Right renal cortex interstitium (tissue), 3 donors: Measurements from ENCODE around the gene MATR3. TPM values are rescaled to one million over a fixed set of nuclear protein-coding genes. Genes with fewer than 3 reads are reported as not detected.
A peak's percentile ranks its signal among the peaks of the same experiment; 100 is the strongest.
"Not testable (repeated sequence)": the region's sequence is repeated elsewhere in the genome, so short reads cannot be mapped to it uniquely, and the experiment has no call there.

Experiments
- DNase-seq, 3 donors: peaks; one replicate each; pipeline ENCODE4 v3.0.0-alpha.2; 2013; ENCODE audit warnings: low read depth in 3 of 3, low spot score in 2 of 3
- polyA plus RNA-seq, 3 donors: library from polyadenylated mRNA; unstranded; fragments of 120-200 nt; gene quantifications; one replicate each; pipeline ENCODE4 v1.2.1, GENCODE V29; 2013; ENCODE audit not compliant: insufficient read length in 3 of 3

Gene MATR3
- polyA plus RNA-seq, 3 donors, result 702 to 822 (median 791) TPM

DNA sequence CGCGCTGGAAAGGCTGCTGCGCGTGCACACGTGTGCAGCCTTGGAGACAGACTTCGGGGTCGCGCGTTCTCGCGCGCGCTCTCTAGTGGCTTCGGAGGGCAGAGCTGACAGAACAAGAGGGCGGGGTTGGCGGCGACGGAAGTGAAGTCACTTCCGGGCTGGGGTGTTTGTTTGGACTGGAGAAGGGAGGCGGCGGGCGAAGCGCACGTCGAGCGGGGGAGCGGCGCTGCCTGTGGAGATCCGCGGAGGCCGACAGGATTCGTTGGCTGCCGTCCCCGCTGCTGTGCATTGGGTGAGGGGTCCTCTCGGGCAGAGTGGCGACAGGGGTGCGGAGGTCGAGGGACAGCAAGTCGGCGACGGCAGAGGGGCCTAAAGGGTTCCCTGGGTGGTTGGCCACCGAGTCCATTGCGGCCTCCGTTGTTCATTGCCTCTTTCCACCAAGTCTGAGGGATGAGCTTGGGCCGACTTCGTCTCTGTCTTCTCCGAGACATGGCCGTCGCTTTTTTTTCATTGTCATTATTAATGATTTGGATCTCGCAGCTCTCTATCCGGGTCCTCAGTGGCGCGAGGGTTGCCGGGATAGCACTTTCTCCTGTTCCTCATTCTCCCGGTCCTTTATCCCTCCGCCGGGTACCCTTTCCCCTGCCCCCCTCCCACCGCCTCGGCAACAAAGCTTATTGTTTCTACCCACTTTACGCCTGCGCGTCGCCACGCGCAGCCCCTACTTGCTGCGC is 48.3 kb downstream of the MATR3 start, which contains the start of gene PAIP2:
Gene PAIP2 (plus strand): TSS at position 166 of the 734 bp plus-strand sequence. CDS start 21,931 bp downstream, outside the sequence.
- peak; percentile 95 to 99 (median 98) for DNase-seq

DNA sequence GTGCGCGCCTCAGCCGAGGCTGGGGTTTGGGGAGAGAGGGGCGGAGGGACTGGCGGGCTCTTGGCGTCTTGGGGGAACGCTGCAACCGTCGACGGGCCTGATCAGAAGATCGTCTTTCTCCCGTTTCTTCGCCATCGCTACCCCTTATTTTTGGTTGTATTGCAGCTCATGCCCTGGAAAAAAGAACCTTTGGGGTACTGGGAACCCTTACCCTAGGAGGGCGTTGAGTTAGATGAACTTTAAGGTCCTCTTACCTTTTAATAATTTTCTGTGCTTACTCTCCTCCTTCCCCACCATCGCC is 48.8 kb downstream of the MATR3 start:
- DNase-seq, result no peak

DNA sequence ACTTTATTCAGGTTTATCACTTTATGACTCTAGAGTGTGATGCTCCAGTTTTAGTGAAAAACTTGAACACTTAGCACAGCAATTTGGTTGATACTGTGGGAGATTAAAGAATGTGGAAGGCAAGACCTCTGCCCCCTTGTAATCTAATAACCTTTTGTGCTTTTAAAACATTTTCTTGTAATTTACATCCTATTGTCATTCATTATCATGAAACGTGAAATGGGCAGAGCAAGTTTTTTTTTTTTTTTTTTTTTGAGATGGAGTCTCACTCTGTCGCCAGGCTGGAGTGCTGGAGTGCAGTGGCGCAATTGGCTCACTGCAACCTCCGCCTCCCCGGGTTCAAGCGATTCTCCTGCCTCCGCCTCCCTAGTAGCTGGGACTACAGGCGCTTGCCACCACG is 49.9 kb downstream of the MATR3 start:
- DNase-seq, result no peak

DNA sequence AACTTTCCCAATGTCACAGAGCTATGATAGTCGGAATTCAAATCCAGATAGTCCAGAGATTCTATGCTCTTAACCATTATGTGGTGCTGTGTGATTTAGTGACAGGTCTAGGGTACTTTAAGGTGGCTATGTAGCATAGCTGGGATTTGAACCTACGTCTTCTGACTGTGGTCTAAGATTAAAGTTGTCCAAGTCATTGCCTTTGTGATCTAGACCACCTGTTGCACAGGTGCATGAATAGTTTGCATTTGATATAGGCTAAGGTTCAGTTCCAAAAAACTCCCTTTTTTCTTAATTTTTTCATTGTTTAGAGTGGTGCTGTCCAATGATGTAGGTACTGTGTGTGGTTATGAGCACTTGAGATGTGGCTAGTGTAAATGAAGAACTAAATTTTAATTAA is 50.6 kb downstream of the MATR3 start:
- no peak for DNase-seq

DNA sequence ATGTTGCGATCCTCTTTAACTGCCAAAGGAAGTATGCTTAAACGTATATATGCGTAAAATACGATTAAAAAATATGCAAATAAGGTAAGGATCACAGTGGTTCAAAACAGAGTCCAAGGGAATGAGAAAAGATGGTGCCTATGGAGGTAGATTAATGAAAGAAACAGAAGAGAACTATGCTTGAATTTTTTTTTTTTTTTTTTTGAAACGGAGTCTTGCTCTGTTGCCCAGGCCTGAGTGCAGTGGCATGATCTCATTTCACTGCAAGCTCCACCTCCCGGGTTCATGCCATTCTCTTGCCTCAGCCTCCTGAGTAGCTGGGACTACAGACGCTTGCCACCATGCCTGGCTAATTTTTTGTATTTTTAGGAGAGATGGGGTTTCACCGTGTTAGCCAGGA is 51.9 kb downstream of the MATR3 start:
- not testable (repeated sequence) for DNase-seq

DNA sequence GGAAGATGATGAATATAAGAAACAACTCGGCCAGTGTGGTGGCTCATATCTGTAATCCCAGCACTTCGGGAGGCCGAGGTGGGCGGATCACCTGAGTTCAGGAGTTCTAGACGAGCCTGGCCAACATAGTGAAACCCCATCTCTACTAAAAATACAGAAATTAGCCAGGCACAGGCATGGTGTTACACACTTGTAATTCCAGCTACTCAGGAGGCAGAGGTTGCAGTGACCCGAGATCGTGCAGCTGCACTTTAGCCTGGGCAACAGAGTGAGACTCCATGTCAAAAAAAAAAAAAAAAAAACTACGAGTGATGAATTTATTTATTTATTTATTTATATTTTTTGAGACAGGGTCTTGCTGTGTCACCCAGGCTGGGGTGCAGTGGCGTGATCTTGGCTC is 54.3 kb downstream of the MATR3 start:
- not testable (repeated sequence) for DNase-seq

DNA sequence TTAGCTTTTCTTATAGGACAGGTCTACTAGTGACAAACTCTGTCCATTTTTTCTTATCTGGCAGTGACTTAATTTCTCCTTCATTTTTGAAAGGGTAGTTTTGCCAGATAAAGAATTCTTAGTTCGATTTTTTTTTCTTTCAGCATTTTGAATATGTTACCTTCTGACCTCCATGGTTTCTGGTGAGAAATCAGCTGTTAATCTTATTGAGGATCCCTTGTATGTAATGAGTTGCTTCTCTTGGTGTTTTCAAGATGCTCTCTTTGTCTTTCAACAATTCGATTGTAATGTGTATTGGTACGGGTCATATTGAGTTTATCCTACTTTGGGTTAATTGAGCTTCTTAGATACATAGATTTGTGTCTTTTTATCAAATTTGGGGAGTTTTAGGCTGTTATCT is 60.6 kb downstream of the MATR3 start:
- no peak for DNase-seq

DNA sequence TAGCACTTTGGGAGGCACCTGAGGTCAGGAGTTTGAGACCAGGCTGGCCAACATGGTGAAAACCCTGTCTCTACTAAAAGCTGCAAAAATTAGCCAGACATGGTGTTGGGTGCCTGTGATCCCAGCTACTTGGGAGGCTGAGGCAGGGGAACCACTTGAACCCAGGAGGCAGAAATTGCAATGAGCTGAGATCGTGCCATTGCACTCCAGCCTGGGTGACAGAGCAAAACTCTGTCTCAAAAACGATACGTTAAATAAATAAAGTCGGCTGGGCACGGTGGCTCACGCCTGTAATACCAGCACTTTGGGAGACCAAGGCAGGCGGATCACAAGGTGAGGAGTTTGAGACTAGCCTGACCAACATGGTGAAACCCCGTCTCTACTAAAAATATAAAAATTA is 62.4 kb downstream of the MATR3 start:
- not testable (repeated sequence) for DNase-seq

DNA sequence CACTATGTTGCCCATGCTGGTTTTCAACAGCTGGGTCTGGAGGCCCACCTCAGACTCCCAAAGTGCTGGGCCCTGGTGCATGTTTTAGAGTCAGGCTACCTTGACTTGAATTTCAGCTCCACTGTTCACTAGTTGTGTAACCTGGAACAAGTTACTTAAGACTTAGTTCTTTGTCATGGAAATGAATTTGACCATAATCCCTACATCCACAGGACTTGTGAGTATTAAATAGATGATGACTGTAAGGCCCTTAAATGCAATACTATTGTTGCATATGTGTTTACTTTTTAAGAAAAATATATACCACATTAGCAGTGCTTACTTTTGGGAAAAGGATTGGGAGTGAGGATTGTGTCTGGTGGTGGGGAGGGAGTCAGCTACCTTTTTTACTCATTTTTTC is 64.5 kb downstream of the MATR3 start:
- no peak for DNase-seq

DNA sequence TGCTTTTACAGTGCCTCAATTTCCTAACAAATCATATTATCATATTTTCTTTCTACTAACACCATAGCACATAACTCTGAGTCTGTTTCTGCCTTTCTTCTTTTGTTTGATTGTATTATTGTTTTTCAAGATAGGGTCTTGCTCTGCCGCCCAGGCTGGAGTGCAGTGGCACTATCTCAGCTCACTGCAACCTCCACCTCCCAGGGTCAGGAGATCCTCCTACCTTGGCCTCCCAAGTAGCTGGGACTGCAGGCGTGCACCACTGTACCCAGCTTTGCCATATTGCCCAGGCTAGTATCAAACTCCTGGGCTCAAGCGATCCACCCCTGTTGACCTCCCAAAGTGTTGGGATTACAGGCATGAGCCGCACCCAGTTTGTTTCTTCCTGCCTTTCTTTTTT is 66.8 kb downstream of the MATR3 start:
- DNase-seq, result no peak

DNA sequence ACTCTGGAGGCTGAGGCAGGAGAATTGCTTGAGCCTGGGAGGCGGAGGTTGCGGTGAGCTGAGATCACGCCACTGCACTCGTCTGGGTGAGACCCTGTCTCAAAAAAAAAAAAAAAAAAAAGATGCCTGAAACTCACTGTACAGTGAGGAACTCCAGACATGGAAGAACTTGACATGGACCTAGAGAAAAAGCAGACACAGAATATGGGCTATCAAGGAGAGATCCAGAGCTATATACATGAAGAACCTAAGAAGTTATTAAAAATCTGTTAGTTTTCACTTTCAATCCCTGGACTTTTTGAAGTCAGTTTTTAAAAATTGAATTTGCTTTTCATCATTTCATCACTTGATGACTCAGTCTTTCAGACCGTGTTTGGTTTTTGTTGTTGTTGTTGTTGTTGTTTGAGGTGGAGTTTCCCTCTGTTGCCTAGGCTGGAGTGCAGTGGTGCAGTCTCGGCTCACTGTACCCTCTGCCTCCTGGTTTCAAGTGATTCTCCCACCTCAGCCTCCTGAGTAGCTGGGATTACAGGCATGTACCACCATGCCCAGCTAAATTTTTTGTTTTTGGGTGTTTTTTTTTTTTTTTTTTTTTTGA is 68.4 kb downstream of the MATR3 start:
- no peak for DNase-seq

DNA sequence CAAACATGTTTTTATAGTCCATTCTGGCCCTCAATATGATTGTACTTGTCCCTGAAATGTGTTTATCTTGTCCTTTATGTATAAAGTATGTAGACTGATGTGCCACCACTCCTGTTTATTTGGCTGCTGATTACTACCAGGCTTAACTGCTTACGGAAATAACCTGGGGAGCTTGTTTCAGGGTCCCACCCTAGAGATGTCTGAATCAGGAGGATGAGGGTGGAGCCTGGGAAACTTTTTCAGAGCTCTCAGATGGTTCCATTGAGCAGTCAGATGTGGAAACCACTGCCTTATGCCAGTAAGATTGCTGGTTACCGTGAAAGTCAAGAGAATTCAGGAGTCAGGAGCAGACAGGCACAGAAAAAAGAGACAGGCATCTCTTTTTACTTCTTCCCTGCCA is 70.4 kb downstream of the MATR3 start:
- DNase-seq, result no peak

DNA sequence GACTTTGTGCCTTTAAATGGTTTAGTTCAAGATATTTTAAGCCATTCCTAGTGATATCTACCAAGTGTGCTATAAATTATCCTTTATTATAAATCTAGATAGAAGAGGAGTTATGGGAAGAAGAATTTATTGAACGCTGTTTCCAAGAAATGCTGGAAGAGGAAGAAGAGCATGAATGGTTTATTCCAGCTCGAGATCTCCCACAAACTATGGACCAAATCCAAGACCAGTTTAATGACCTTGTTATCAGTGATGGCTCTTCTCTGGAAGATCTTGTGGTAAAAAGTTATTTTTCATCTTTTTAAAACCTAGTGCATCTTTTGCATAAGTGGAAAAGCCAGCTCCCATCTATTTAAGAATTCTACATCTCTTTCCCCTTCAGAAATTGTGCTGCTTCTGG is 70.9 kb downstream of the MATR3 start:
- no peak for DNase-seq

DNA sequence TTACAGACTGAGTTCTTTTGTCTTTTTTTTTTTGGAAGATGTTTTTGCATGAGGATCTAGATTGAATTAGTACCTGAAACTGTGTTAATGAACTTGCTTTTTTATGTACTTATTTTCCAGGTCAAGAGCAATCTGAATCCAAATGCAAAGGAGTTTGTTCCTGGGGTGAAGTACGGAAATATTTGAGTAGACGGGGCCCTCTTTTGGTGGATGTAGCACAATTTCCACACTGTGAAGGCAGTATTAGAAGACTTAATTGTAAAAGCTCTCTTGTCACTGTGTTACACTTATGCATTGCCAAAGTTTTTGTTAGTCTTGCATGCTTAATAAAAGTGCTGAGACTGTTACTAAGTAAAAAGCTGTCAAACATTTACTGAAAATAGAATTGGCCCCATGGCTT is 75.1 kb downstream of the MATR3 start:
- DNase-seq, result no peak

DNA sequence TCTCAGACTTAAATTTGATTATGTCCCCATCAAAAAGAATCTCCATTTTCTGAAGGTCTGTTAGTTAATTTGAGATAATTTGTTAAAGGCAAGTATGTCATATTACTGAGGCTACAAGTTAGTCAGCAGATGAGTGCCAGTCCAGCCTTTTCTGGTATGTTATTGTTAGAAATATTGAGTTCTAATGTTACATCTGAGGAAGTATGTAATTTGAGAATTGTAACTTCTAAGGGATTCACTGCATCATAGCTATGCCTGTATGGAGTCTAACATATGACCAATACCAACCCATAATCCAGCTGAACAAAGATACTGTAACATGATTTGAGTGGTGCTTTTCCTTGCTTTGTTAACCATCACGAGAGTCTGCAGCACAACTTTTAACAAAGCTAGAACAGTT is 75.6 kb downstream of the MATR3 start:
- no peak for DNase-seq

DNA sequence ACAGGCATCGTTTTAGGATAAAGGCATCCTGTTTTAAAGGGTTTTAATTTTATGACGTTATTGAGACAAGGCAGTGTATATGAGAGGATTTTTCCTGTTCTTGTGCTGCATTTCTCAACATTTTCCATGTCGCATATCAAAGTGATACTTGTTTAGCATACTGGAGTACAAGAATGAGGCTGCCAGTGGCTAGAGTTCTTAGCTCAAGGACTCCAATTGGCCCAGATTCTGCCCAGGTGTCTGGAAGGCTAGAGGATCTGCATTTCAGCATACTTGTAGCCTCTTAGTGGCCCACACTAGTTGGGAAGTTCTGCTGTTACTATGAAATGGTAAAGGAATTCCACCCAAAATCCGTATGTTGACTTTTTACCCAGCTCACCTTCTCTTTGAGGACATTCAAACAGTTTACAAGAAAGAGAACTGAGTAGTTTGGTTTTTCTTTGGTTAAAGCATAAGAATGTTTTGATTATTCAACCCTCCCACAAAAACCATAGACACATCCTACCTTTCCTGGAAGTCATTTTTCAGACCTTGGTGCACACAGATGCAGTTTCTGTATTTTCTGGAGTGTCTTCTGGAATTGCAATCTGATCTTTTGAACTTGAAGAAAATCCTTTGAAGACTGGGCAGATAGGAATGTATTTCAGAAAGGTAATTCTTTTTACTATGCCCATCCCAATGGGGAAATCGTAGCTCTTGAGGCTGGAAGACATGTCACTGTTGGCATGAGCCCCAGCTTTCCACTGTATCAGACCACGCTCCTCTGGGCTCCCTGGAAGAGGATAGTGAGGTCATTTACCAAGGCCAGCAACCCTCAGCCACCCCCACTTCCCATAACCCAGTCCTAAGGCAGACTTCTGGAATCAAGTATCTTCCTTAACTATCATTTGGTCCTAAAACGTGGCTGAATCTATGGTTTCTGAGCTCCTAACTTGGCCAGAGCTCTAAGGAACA is 78.2 kb downstream of the MATR3 start:
- no peak for DNase-seq

DNA sequence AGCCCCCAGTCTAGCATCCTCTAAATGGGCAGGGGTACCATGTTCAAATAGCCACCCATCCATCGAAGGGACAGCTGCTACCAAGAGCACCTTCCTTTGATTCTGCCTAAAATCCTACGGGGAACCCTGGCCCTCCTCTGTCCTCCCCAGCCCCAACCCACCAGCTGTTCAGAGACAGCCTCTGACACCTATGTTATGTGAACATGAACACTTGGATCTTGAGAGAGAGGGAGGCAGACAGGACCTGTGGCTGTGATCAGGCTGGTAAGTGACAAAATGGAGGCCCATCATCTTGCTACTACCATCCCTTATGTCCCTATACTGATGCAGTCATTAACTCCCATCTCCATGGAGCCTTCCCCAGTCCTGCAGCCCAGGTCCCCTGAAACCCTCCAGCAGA is 81.4 kb downstream of the MATR3 start:
- DNase-seq, result no peak

DNA sequence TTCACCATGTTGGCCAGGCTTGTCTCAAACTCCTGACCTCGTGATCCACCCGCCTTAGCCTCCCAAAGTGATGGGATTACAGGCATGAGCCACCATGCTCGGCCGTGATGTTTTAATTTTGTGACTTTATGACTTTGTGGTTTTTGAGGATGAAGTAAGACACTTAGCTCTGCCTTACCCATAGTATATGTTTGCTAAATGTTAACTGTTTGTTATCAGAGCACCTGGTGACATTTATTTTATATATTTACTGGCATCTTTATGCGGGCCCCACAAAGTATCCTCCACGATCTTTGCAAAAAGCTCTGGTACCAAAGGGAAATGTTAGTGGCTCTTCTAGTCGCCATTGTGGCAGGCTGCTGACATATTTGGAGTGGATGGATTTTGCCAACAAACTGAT is 82.8 kb downstream of the MATR3 start:
- DNase-seq, result no peak

DNA sequence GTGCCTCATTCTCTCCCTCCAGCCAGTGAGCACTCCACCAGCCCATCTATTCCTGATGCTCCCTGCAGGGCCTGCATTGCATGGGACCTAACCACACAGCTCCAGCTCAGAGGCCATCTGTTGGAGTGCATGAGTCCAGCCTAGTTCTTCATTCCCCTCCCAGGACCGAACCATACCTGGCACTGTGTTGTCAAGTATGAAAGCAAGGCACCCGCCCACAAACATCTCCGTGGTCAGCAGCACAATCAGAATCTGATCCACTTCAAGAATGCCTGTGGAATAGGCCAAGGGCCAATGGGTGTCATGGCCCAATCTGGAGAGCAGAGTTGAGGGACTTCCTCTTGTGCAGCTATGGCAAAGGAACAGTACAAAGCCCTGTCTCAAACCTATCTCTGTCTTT is 83.7 kb downstream of the MATR3 start:
- no peak for DNase-seq

DNA sequence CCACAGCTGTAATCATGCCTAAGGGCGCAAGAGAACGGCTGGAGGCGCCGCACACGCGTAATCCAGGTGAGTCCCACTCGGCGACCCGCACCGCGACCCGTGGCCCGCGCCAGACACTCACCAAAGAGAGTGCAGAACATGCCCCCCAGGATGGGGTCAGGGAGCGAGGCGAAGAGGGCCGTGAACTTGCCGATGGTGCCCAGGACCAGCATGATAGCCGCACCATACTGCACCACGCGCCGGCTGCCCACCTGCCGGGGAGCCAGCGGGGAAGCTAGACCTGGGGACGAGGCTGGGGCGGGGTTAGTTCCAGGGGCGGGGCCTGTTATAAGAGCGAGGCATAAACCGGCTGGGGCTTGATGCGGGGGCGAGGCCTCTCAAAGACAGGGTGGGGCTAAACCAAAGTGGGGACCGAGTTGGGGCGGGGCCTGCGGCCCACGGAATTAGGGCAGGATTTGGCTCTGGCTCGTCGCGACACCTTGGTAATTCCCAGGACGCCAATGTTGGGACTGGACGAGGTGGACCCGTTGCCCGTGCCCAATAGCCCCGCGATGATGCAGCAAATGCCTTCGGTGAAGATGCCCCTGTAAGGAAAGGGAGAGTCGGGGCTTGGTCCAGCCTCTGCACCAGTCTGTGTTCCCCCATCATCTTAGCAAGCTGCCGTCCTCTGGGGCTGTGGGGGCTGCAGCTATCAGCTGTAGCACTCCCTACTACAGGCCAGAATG is 84.7 kb downstream of the MATR3 start:
- DNase-seq, result no peak

DNA sequence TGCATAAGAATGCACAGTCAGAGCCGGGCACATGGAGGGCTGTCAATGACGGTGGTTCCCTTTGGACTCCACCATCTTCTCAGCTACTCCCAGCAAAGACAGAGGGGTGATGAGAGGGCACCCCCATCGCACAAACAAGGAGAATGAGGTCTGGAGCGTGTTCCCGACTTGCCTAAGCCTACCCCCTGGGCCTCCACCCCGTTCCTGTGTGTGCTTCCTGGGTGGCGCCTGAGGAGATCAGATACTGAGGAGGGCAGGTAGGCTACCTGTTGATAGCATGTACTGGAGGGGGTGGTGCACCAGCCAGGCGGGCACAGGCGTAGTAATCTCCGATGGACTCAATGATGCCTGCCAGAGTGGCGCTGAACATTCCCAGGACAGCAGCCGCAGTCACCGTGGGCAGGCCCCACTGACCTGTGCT is 85.4 kb downstream of the MATR3 start:
- no peak for DNase-seq
